PFSK-1 (cell line): Measurements from ENCODE around the gene PACSIN1.

Source experiments
- FOXP2 ChIP-seq: optimal IDR thresholded peaks from 2 replicates; pipeline ENCODE3; 2011; ENCODE audit warnings: borderline replicate concordance, control low read depth, inconsistent platforms; ENCODE audit not compliant: insufficient read depth; ENCODE audit errors: extremely low read length, extremely low read depth
- POLR2AphosphoS5 ChIP-seq: IDR thresholded peaks from 2 replicates; pipeline ENCODE4 v1.6.1; 2012; ENCODE audit warnings: low read depth, mild to moderate bottlenecking, control low read depth, low read length, moderate library complexity
- SIN3A ChIP-seq: IDR thresholded peaks from 2 replicates; pipeline ENCODE4 v1.6.1; 2012; ENCODE audit warnings: mild to moderate bottlenecking, low read length, moderate library complexity, borderline replicate concordance; ENCODE audit not compliant: insufficient read depth
- TAF1 ChIP-seq: IDR thresholded peaks from 2 replicates; pipeline ENCODE4 v1.6.1; 2012; ENCODE audit warnings: low read length, control low read depth, borderline replicate concordance; ENCODE audit not compliant: insufficient read depth
- TF ChIP-seq, protein P1 (sequence below), 2 experiments: IDR thresholded peaks; 2 replicates each; pipeline versions ENCODE4 v1.6.1 to v1.8.0; 2011 to 2012; ENCODE audit warnings: low read depth in 2 of 2, low read length in 2 of 2, control low read depth in 1 of 2, inconsistent platforms in 1 of 2, mild to moderate bottlenecking in 1 of 2, moderate library complexity in 1 of 2; ENCODE audit not compliant: insufficient read depth in 1 of 2

PACSIN1 gene

DNA sequence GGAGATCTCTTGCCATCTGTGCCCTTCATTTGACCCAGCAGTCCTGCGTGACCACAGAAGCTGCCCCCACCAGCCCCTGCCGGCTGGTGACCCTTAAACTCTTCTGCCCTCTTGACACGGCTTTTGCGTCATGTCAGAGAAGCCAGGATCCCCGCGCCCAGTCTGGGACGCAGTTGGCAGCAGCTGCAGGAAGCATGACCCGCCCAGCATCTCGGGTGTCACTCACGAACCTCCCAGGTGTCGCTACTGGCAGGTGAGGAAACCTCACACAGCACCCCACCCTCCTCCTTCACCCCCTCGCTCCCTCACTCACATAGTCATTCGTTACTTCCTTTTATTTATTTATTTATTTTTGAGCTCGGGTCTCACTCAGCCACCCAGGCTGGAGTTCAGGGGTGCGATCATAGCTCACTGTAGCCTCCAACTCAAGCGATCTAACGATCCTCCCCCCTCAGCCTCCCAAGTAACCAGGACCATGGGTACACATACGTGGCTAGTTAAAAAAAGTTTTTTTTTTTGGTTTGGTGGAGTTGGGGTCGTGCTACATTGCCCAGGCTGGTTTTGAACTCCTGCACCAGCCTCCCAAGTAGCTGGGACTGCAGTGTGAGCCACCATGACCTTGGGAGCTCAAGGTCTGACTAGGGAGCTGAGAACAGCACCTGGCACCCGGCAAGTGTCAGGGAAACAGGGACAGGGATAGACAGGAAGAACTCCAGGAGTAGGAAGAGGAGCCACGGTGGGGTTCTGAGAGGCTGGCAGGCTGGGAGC lies 104.4 kb downstream of the PACSIN1 start:
- TF ChIP-seq SIN3A (no peak), POLR2AphosphoS5 (no peak), FOXP2 (no peak), TAF1 (no peak)
- TF ChIP-seq, protein P1, sequence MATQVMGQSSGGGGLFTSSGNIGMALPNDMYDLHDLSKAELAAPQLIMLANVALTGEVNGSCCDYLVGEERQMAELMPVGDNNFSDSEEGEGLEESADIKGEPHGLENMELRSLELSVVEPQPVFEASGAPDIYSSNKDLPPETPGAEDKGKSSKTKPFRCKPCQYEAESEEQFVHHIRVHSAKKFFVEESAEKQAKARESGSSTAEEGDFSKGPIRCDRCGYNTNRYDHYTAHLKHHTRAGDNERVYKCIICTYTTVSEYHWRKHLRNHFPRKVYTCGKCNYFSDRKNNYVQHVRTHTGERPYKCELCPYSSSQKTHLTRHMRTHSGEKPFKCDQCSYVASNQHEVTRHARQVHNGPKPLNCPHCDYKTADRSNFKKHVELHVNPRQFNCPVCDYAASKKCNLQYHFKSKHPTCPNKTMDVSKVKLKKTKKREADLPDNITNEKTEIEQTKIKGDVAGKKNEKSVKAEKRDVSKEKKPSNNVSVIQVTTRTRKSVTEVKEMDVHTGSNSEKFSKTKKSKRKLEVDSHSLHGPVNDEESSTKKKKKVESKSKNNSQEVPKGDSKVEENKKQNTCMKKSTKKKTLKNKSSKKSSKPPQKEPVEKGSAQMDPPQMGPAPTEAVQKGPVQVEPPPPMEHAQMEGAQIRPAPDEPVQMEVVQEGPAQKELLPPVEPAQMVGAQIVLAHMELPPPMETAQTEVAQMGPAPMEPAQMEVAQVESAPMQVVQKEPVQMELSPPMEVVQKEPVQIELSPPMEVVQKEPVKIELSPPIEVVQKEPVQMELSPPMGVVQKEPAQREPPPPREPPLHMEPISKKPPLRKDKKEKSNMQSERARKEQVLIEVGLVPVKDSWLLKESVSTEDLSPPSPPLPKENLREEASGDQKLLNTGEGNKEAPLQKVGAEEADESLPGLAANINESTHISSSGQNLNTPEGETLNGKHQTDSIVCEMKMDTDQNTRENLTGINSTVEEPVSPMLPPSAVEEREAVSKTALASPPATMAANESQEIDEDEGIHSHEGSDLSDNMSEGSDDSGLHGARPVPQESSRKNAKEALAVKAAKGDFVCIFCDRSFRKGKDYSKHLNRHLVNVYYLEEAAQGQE (IDR thresholded peaks at IDR 0.05; ENCODE audit: insufficient read depth in 1 of 2, low read depth in 2 of 2, low read length in 2 of 2): no peak

DNA sequence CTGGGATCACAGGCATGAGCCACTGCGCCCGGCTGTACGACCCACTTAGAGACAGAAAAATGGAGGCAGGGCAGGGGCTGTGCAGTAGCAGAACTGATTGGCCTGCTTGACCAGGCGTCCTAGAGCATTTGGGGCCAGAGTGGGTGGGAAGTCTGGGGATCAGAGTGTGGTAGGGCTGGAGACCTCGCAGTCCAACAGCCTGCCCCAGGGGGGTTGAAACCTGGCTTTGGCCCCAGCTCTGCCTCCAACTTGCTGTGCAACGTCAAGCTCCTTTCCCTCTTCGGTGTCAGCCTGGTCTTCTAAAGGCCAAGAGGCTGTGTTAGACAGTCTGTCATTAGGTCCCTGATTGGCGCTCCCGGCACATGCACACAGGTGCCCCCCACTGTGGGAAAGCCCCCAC lies 105.5 kb downstream of the PACSIN1 start:
- TF ChIP-seq SIN3A (no peak), TAF1 (no peak), FOXP2 (no peak), POLR2AphosphoS5 (no peak)
- TF ChIP-seq, protein P1 (IDR thresholded peaks at IDR 0.05; ENCODE audit: insufficient read depth in 1 of 2, low read depth in 2 of 2, low read length in 2 of 2): no peak

DNA sequence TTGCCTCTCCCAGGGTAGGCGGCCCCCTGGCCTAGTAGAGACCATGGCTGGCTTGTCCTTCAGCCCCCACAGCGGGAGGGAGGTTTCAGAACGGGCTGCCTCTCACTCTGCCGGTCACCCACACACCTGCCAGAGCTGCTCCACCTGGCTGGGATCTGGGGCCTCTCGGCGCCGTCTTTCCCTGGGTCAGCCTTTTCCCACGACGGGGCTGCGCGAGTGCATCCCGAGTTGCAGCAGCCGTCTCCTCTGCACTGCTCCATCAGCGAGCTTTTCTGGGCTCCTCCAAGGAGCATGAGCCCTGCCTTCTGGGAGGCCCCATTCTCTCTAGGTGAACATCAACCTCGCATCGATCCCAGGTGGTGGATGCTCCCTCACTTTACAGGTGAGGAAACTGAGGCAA lies 106.1 kb downstream of the PACSIN1 start:
- TF ChIP-seq FOXP2 (no peak), TAF1 (no peak), POLR2AphosphoS5 (no peak)

DNA sequence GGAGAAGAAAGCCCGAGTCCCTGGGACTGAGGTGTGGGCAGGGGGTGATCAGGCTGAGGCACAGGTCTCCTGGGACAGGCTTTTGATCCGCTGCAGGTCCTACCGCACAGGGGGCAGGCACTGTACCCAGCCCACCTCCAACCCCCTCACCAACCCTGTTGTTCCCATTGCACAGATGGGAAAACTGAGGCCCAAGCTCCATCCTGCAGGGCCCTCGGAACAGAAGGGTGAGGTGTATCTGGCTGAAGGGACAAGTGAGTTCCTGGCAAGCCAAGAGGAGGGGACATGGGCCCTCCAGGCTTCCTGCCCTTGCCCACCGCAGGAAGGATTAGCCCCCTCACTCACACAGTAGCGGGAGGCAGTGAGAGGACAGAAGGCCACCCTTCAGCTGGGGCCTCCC lies 106.7 kb downstream of the PACSIN1 start:
- no peak for TF ChIP-seq TAF1
- TF ChIP-seq, protein P1 (IDR thresholded peaks at IDR 0.05; ENCODE audit: insufficient read depth in 1 of 2, low read depth in 2 of 2, low read length in 2 of 2): no peak
- no peak for TF ChIP-seq FOXP2

DNA sequence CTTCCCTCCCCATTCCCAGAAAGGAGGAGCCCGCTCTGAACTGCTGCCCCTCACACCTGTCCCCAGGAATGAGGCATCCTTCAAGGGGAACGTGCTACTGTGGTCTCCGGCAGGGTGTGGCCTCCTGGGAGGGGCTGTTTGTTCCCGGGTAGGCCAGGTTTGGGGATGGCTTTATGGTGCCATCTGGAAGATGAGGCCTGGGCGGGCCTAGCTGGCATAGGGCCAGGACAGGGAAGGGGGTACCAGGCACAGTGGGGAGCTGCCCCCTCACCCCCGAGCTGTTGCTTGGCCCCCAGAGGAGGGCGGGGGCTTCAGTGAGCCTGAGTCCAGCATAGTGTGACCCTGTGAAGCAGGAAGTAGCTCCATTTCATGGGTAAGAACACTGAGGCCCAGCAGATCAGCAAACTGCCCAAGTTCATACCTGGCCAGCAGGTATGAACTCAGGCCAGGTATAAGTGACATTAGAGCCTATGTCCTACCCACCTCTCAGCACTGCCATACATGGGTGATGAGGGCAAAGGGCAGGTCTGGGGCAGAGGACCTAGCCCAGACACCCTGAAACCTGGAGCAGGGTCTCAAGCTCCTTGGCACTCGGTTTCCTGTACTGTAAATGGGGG lies 107.8 kb downstream of the PACSIN1 start:
- TF ChIP-seq, protein P1 (IDR thresholded peaks at IDR 0.05; ENCODE audit: insufficient read depth in 1 of 2, low read depth in 2 of 2, low read length in 2 of 2): no peak
- TF ChIP-seq SIN3A (no peak), POLR2AphosphoS5 (no peak)
